CD4-positive, alpha-beta T cell (primary cell): ENCODE measurements around the gene TECPR2. TPM values are rescaled to one million over a fixed set of nuclear protein-coding genes. Genes with fewer than 3 reads are reported as not detected.

ENCODE experiments used
- ATAC-seq: fragments of 200-7000 bp; cut with Tn5 transposase; one replicate; pipeline ENCODE4 v1.10.0; 2022; ENCODE audit warnings: mild to moderate bottlenecking; ENCODE audit not compliant: poor library complexity
- CTCF ChIA-PET: fragments of 350-600 bp; sonication (Branson Sonifier 250); formaldehyde crosslinking; loops from one replicate; lab custom pipeline; 2021; ENCODE audit warnings: antibody characterized with exemption, inconsistent platforms; lab: Charles Lee
- POLR2A ChIA-PET: fragments of 350-600 bp; sonication (Branson Sonifier 250); formaldehyde crosslinking; loops from one replicate; lab custom pipeline; 2021; ENCODE audit warnings: antibody characterized with exemption, inconsistent platforms; lab: Charles Lee
- DNase-seq, 14 experiments: peaks; one replicate each; pipeline ENCODE4 v3.0.0-alpha.2; 2013 to 2020; ENCODE audit warnings: mixed read lengths in 2 of 14
- H3K27ac ChIP-seq, 2 donors: one replicate each; pipeline versions ENCODE4 v1.5.1 to v1.7.0; 2013; ENCODE audit warnings: low read length in 2 of 2, low read depth in 1 of 2, mild to moderate bottlenecking in 1 of 2
- H3K27me3 ChIP-seq, 2 experiments: 1 replicate in 1 of 2; 2 replicates in 1 of 2; pipeline versions ENCODE4 v1.6.1 to v1.7.0; 2013; ENCODE audit warnings: low read length in 2 of 2, control low read depth in 1 of 2, mild to moderate bottlenecking in 1 of 2, moderate library complexity in 1 of 2; ENCODE audit not compliant: insufficient read depth in 2 of 2, control insufficient read depth in 1 of 2
- H3K36me3 ChIP-seq: one replicate; pipeline ENCODE4 v1.6.1; 2013; ENCODE audit warnings: low read length, control low read depth; ENCODE audit not compliant: insufficient read depth
- H3K4me1 ChIP-seq: one replicate; pipeline ENCODE4 v1.6.1; 2013; ENCODE audit warnings: low read length, control low read depth; ENCODE audit not compliant: insufficient read depth
- H3K4me3 ChIP-seq: one replicate; pipeline ENCODE4 v1.5.1; 2013; ENCODE audit warnings: mild to moderate bottlenecking, low read length, moderate library complexity
- H3K9me3 ChIP-seq, 2 experiments: 1 replicate in 1 of 2; 2 replicates in 1 of 2; pipeline versions ENCODE4 v1.6.1 to v1.7.0; 2013; ENCODE audit warnings: low read length in 2 of 2, mild to moderate bottlenecking in 2 of 2, control low read depth in 1 of 2, moderate library complexity in 1 of 2; ENCODE audit not compliant: control insufficient read depth in 1 of 2, insufficient read depth in 1 of 2
- H3K27ac Mint-ChIP-seq: one replicate; pipeline ENCODE4 v1.8.0; 2020; ENCODE audit warnings: mixed read lengths
- H3K27me3 Mint-ChIP-seq: one replicate; pipeline ENCODE4 v1.8.0; 2021; ENCODE audit warnings: mixed read lengths
- H3K36me3 Mint-ChIP-seq: one replicate; pipeline ENCODE4 v1.8.0; 2021; ENCODE audit warnings: low read depth, mixed read lengths
- H3K4me1 Mint-ChIP-seq: one replicate; pipeline ENCODE4 v1.8.0; 2021; ENCODE audit warnings: low read depth, mixed read lengths
- H3K4me3 Mint-ChIP-seq: one replicate; pipeline ENCODE4 v1.8.0; 2020; ENCODE audit warnings: mild to moderate bottlenecking, mixed read lengths
- H3K9me3 Mint-ChIP-seq: one replicate; pipeline ENCODE4 v1.8.0; 2020; ENCODE audit warnings: mixed read lengths
- intact Hi-C, 2 experiments: fragments of 100-400 bp; cut with DNase I in 1 of 2; cut with micrococcal nuclease in 1 of 2; formaldehyde crosslinking; loops; one replicate each; pipeline versions ENCODE4 v1.15.1 to v1.9.0; 2023 to 2025; cut with DNase I, micrococcal nuclease
- total RNA-seq, 174 experiments: library from RNA in 2 of 174; stranded (reverse) in 2 of 174; gene quantifications; one replicate each; pipeline ENCODE4 v1.2.3 and lab custom pipeline; 2021 to 2026
- TF ChIP-seq, protein P1 (sequence below): fragments of 200-600 bp; IDR thresholded peaks from one replicate; pipeline ENCODE4 v1.8.0; 2022; ENCODE audit warnings: antibody characterized with exemption, mild to moderate bottlenecking

The TECPR2 gene
- total RNA-seq, 2 experiments from 2014 or later: 5.0 to 5.4 TPM

- H3K36me3 ChIP-seq: peaks cover 36% of the 10 kb centered on the region
- no peaks in the 10 kb centered on the region for H3K27me3 ChIP-seq
- no peak overlapping the region for H3K27ac ChIP-seq
- TF ChIP-seq, protein P1, sequence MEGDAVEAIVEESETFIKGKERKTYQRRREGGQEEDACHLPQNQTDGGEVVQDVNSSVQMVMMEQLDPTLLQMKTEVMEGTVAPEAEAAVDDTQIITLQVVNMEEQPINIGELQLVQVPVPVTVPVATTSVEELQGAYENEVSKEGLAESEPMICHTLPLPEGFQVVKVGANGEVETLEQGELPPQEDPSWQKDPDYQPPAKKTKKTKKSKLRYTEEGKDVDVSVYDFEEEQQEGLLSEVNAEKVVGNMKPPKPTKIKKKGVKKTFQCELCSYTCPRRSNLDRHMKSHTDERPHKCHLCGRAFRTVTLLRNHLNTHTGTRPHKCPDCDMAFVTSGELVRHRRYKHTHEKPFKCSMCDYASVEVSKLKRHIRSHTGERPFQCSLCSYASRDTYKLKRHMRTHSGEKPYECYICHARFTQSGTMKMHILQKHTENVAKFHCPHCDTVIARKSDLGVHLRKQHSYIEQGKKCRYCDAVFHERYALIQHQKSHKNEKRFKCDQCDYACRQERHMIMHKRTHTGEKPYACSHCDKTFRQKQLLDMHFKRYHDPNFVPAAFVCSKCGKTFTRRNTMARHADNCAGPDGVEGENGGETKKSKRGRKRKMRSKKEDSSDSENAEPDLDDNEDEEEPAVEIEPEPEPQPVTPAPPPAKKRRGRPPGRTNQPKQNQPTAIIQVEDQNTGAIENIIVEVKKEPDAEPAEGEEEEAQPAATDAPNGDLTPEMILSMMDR: no peak
- Mint-ChIP-seq H3K4me3 (no peak overlapping the region), H3K27me3 (no peaks in the 10 kb centered on the region), H3K4me1 (no peaks in the 10 kb centered on the region), H3K9me3 (no peaks in the 10 kb centered on the region), H3K27ac (no peak overlapping the region), H3K36me3 (peaks cover 83% of the 10 kb centered on the region)
- H3K4me1 ChIP-seq: no peaks in the 10 kb centered on the region
- intact Hi-C loops: no loop called here
- no peak overlapping the region for H3K4me3 ChIP-seq
- ChIA-PET POLR2A (no interaction called here), CTCF (no interaction called here)
- no peak for DNase-seq
- no peak for ATAC-seq
- H3K9me3 ChIP-seq: no peaks in the 10 kb centered on the region
Measured at GRCh38 chr14:102445641-102446040, 82.9 kb downstream of the TECPR2 start.

DNA sequence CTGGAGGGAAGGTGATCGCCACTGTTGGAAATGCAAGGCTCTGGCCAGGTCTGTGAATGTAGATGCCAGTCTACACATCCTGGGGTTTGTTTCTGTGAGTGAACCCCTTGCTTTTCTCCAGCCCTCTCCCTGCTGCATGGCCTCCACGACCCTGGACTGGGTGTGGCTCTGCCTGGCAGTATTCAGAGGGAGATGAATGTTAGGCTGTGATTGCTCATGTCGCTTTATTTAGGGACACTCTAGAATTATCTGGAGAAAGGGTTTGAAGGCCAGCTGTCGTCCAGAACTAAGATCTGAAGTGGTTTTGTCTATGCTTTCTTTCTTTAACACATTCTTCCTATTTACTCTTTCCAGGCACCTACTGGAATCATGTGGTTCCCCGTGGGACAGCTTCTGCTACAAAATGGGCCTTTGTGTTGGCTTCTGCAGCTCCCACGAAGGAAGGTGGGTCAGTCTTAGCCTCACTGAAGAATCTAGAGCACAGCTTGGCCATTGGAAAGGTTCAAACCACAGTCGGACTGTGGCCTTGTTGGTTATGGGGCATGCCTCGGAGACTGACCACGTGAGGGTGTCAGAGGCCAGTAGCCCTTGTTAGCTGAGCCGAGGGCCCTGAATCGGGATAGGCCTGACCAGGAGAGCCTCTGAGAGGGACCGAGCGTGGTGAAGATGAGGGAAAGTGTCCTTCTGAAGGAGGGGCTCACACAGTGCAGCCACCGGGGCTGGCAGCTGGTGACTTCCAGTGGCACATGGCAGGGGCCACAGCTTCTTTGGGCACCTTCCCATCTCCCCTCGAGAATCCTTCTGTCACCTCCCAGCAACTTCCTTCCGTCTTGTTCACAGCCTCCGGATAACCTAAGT, 87.7 kb downstream of the TECPR2 start:
- no peak overlapping the region for H3K4me3 Mint-ChIP-seq
- Histone ChIP-seq H3K4me3 (no peak overlapping the region), H3K9me3 (no peaks in the 10 kb centered on the region), H3K36me3 (peaks cover 37% of the 10 kb centered on the region), H3K27me3 (no peaks in the 10 kb centered on the region), H3K4me1 (no peaks in the 10 kb centered on the region), H3K27ac (no peak overlapping the region)
- H3K27me3 Mint-ChIP-seq: no peaks in the 10 kb centered on the region
- ATAC-seq: no peak
- no peaks in the 10 kb centered on the region for H3K9me3 Mint-ChIP-seq
- DNase-seq: no peak
- POLR2A ChIA-PET: no interaction called here
- no peaks in the 10 kb centered on the region for H3K4me1 Mint-ChIP-seq
- TF ChIP-seq, protein P1: no peak
- peaks cover 67% of the 10 kb centered on the region for H3K36me3 Mint-ChIP-seq
- CTCF ChIA-PET: no interaction called here
- no peak overlapping the region for H3K27ac Mint-ChIP-seq
- intact Hi-C loops: no loop called here

DNA sequence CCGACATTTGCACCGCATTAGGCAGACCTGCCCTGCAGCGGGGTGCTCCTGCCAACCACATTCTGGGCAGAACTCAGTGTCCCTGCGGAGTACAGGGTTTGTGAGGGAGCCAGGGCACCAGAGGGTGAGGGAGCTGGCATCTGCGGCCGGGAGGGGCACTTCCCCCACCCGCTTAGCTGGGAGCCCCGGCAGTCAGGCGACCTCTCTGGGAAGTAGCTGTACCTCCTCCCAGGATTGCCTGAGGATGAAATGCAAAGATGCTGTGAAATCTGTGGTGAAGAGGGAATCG, 88.3 kb downstream of the TECPR2 start:
- Mint-ChIP-seq H3K4me3 (no peak overlapping the region), H3K4me1 (no peaks in the 10 kb centered on the region), H3K27ac (no peak overlapping the region), H3K27me3 (no peaks in the 10 kb centered on the region), H3K36me3 (peaks cover 61% of the 10 kb centered on the region), H3K9me3 (no peaks in the 10 kb centered on the region)
- ChIA-PET POLR2A (no interaction called here), CTCF (no interaction called here)
- Histone ChIP-seq H3K9me3 (no peaks in the 10 kb centered on the region), H3K4me3 (no peak overlapping the region), H3K27ac (no peak overlapping the region), H3K27me3 (no peaks in the 10 kb centered on the region), H3K4me1 (no peaks in the 10 kb centered on the region), H3K36me3 (peaks cover 35% of the 10 kb centered on the region)
- ATAC-seq: no peak
- TF ChIP-seq, protein P1: no peak
- no peak for DNase-seq
- intact Hi-C loops: no loop called here
